GM21423 (cell line): ENCODE measurements around the gene LPP.

Source experiments
- ATAC-seq: cut with Tn5 transposase; IDR thresholded peaks from one replicate; pipeline ENCODE4 v1.9.1; 2021; ENCODE audit warnings: mild to moderate bottlenecking, moderate library complexity; ENCODE audit not compliant: unreplicated experiment

The LPP gene

DNA sequence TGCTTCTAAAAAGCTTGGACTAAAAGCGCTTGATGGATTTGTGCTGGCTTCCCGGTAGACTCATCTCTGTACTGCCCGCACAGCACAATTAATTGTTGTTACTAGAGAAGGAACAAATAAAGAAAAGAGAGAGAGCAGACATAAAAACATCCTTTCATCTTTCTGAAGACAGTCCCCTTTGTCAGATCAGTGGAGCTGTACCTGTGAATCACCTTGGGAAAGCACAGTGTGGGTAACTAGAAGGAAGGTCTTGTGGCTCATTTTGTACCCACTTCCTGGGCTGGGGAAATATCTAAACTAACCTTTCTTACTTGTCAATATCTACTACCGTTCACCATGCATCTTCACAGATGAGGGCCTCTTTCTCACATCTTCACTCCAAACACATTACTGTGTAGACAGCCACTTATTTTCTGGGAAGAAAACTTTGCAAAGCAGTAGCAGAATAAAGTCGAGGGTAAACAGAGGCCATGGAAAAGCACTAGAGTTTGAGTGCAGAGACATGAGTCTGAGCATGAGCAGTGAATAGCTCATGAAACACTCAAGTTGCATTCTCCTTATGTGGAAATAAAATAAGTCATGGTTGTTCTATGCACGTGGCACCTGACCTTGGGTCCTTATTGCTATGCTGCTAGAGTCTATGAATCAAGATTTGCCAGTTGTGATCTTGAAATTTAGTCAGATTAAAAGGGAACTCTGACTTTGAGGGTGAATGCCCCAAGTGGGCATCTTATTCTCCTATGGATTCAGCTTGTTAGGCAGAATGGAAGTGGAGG is 169.3 kb downstream of the LPP start:
- ATAC-seq, result no peak

DNA sequence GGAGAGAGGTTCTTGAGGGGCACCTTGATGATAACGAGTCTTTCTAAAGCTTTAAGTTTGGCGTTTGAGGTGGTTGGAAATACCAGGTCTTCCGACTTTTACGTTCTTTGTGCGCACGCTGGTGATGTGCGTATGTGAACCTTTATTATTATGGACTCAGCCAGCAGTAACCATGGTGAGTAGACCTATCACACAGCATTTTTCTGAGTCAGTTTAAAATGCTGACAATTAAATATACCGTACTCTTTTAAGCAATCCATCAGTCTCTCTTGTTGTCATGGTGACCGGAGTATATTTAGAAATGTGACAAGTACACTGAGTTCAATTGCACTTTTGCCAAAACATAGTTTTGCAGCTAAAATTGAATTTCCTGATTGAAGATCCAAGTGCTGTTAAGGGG is 172.2 kb downstream of the LPP start:
- ATAC-seq, result no peak

DNA sequence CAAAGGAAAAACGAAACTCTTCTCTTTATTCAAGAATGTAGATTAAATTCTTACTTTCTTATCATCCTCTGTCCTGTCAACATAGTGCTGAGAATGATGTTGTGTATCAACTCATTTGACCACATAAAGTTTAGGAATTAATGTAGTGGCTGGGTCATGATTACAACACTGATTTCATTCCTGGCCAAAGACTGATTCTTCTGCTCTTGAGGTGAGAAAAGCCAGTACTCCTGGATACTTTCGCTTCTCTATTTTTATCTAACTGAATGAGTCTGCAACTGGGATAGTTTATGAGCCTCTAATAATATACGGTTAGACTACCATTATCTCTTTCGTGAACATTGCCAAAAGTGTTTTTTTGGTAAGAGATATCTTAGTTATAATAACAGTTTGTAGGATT is 173.0 kb downstream of the LPP start:
- ATAC-seq, result no peak

DNA sequence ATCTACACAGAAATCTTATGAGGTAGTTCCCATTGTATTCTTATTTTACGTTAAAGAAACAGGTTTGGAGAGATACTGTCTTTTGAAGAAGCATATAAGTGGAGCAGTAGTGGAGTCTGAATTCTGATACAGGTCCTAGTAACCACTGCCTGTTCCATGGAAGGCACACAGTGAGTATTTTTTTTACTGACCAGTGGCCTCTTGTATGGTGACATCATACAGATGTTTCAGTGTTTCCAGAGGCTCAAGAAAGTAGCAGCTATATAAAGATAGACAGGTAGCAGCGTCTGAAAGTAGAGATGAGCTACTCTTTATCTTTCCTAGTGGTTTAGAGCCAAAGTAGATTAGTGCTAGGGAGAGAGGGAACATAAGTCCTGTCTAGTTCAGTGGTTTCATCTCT is 173.5 kb downstream of the LPP start:
- ATAC-seq, result no peak

DNA sequence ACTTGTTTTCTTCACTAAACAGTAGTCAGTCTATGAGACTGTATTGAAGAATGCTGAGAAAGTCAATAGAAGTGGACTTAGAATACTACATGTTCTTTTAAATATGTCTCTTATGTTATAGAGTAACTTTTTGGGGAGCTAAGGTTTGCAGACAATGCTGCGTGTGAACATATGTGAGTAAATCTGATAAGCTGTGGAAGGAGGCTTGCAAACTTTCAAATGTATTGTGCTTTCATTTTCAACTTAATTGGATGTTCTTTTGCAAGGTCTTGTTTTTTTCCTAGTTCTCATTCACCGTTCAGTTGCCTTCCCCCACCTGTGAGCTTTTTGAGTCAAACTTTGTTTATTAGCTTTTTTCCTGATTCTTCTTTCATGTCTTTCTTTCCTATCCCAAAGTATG is 176.2 kb downstream of the LPP start:
- ATAC-seq, result no peak

DNA sequence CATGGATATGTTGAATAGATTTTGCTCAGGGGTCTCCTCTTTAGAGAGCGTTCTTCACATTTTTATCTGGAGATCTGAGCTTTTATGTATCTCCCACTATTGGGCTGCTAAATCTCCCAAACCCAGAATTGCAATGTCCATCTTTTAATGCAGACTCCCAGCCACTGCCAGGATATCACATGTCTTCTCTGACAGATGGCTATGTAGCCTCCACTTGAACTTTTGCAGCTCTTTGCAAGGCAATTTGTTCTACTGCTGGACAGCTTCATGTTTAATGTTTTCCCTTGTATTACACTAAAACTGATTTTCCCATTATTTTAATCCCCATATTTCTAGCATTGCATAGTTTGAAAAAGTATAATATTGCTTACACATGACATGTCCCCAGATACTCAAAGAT is 177.2 kb downstream of the LPP start:
- no peak for ATAC-seq

DNA sequence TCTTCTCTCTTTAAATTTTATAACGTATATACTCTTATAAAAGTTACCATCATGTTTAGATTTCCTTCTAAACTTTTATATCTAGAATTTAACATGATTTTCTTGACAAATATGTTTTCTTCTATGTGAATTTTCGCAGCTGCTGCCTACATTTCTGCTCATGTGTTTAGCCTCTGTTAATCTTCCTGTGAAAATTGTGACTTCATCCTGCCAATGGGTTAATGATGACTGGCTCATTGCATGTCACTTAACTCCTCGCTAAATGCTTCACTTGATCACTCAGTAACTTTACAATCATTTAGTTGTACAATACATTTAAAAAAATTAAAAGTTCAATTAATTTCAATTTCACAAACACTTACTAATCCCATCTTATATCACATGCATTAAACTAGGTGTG is 178.1 kb downstream of the LPP start:
- ATAC-seq, result no peak

DNA sequence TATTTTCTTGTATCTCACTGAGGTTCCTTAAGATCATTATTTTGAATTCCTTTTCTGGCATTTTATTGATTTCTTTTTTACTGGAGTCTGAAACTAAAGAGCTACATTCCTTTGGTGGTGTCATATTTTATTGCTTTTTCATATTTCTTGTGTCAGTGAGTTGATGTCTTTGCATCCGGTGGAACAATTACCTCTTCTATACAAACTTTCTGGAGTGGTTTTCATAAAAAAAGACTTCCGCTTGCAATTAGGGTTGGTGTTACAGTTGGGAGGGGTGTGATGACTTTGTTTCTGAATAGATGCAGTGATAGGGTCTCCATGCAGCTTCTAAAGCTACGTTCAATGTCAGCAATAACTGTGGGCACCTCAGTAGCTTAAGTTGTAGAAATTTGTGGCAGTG is 181.7 kb downstream of the LPP start:
- no peak for ATAC-seq

DNA sequence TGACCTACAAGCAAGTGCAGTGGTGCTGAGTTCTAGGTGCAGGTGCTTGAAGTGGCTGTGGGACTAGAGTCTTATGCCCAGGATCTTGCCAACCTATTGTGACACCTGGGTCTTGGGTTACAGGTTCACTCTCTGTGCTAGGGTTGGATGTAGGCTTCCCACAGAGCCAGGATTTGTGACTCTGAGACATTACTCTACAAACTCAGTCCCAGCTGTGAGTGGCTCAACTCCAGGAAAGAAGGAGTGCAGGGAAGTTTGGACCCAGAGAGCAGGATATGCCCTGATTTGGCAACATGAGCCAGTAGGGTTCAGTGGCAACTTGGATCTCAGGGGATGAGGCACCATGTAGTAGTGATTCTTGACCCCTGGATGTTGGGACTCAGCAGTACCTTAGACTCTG is 182.2 kb downstream of the LPP start:
- ATAC-seq, result no peak

DNA sequence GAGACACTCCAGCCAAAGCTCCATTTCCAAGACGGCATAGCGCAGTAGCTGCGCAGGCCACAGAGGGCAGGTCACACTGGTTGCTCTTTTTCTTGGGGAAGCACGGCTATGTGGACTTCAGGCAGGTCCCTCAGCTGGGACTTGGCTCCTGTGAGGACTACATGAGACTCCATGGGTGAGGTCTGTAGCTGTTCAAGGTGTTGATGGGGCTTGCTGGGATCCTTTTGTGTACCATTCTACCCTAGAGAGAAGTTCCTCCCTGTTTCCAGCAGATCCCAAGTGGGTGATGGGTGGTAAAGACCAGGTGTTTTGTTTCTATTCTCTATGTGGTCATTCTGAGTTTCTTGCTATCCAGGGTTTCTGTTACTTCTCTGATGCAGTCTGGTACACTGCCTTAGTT is 183.3 kb downstream of the LPP start:
- no peak for ATAC-seq

DNA sequence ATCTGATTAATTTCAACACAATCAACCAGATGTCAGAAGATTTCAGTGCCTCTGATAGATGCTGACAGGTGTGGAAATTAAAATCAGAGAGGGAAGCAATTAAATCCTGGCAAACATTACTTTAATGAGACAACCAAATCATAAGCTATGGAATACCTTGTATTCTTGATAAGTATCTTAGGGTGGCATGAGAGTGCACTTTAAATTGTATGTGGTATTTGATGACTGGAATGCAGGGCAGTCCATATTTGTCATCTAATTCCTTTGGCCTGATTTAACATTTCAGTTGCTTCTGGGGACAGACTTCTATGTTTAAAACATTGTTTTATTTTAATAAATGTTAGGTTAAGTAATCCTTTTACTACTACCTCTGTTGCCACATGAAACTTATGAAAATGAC is 184.1 kb downstream of the LPP start:
- ATAC-seq, result no peak

DNA sequence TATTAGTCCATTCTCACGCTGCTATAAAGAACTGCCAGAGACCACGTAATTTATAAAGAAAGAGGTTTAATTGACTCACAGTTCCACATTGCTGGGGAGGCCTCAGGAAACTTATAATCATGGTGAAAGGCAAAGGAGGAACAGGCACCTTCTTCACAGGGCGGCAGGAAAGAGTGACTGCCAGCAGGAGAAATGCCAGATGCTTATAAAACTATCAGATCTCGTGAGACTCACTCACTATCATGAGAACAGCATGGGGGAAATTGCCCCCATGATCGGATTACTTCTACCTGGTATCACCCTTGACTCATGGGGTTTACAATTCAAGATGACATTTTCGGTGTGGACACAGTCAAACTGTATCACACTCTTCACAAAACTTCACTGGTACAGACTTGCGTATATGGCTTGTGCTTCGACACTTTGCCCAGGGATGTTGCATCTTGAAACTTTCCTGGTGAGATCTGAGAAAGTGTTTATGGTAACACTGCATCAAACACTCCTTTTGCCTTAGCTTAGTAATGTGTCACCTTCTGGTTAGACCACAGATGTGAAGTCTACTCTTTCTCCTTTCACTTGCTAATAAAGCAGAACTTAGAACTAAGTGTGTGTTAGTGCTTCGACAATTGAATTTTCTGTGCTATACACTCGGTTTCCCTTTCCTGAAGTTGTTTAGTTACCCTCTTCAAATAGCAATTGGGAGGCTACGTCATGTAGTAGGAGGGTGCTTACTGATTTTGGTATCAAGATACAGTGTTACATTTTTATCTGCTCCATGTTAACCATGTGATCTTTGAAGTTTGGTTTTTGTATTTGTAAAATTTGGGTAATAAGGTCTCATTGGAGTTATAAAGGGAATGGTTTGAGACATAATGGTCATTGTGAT is 185.7 kb downstream of the LPP start:
- ATAC-seq, result peak; percentile 79

DNA sequence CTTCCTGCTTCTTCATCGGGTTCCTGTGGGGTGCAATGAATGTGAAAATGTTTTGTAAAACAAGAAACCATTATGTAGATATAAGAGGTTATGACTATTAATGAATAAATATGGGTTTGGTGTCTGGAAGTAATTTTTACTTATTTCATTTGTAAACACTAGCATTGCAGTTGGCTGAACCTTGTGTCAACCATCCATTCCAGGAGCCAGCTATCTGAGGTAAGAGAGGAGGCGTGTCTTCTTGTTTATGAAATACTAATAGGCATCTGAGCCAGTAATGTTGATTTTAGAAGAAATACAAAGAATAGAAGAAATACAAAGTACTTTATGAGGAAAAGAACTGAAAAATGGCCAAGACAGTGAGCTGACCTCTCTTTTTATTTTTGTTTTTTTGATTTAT is 187.5 kb downstream of the LPP start:
- no peak for ATAC-seq

DNA sequence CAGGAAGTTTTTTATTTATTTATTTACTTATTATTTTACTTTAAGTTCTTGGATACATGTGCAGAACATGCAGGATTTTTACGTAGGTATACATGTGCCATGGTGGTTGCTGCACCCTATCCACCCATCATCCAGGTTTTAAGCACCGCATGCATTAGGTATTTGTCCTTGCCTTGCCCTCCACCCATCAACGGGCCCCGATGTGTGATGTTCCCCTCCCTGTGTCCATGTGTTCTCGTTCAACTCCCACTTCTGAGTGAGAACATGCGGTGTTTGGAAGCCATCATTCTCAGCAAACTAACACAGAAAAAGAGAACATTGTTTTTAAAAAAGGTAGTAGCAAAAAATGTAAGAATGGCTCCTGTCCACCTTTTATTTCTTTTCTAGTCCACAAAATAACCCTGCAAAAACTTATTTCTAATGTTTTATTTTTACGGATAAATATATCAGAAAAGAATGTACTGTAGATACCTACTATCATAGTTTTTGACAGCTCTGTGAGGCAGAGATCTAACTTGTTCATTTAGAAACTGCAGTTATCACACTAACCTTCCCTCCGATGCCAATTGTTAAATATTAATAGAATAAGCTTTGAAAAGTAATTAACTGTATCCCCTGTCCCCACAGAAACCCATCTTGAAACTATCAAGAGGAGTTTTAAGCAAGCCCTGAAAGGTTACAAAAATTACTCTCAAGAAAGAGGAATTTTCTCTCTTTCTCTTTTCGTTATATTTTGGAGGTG is 189.2 kb downstream of the LPP start:
- peak; percentile 61 for ATAC-seq

DNA sequence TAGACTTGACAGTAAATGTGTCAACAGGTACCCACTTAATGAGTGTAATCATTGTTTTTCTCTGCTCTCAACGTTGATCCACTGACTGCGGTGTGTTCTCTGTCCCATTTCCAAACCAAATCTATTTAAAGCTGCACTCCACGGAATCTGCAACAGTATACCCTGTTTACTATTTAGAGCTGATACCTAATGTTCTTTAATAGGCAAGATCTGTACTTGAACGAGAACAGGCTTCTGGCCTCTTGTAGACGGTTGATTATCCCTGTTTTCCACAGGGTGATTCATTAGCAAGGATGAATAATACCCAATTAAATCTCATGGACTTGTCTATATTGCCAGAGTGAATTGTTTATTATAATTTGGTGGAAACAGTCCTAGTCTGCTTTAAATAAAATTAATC is 189.9 kb downstream of the LPP start:
- ATAC-seq, result no peak

DNA sequence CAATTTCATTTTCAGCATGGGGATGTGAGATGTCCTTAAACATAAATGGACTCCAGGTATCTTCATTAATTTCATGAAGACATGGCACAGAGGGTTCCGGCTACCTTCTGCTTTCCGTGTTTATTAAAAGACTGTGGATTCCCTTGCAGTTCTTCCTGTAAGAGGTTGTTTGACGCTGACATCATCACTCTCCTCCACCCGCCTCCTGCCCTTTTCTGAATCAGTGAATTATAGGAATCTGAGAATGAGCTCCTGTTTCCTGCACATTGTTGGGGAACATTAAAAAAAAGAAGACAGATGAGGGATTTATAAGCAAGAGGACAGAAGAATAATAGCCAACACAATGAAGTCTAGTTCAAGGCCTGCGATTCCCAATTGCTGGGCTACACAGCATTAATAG is 191.3 kb downstream of the LPP start:
- ATAC-seq, result no peak

DNA sequence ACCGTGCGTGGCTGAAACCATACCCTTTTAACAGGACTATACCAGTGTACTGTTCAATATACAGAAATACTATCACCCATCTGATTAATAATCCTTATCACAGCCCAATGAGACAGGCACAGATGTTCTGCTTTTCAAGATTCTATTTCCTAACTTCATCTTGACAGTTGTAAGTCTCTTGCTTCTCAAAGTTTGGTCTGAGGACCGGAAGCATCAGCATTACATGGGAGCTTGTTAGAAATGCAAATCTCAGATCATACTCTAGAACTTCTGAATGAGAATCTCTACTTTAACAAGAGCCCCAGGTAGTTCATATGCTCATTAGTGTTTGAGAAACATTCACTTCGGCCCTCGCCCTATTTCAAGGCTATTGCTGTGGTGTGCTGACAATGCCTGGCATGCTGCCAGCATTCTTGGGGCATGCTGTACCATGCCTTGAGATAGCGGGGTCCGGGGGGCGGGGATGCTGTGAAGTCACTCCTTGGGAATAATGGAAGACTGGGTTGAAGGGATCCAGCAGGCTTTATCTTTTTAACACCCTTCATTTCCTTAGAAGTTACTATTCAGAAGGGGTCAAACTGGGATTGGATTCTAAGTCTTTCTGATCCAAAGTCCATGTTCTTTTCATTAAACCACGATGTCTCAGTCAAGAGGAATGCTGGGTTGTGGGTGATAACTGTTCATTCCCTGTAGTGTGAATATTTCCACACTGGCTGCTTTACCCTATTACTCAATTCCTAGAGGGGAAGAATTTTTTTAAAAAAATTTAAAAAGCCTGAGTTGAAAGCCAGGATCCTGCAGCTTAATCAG is 194.7 kb downstream of the LPP start:
- ATAC-seq, result no peak

DNA sequence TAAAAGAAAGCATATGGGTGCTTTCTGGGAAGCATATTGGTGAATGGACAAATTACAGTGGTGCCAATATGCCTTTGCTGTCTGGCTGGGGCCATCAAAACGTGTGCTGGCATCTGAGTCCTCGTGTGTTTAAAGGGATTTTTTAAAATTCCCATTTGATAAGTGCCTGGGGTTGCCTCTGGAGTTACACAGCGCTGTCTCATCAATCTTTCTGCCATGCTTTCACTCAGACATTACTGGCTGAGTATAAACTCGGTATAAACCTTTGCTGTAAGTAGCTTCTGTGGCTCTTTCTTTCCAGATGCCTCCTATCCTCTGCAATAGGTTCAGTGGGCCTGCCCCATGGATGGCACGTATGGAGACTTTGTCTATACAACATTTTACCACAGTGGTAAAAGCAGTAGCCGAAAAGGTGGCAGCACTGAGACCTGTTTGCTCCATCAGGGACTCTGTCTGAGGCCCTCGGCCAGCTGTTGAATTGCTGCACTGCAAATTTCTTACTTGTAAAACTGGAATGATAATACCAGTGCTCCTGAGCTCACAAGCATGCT is 195.5 kb downstream of the LPP start:
- ATAC-seq, result no peak

DNA sequence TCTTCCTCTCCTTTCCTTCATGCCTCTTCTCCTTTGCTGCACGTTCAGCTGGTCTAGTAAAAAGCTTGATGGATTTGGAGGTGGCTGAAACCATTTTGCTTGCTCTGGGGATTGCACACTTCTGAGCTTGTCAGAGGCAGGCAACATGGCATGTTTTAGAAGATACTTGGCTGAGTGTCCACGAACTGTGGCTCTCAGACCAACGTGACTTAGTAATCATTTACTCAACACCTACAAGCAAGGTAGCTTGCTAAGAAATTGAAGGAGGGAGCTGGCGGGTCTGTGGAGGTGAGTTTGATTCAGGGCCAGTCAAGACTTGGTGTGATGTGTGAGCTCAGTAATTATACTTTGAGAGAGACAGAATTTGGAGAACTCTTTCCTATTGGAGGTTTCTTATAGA is 196.0 kb downstream of the LPP start:
- ATAC-seq, result no peak

DNA sequence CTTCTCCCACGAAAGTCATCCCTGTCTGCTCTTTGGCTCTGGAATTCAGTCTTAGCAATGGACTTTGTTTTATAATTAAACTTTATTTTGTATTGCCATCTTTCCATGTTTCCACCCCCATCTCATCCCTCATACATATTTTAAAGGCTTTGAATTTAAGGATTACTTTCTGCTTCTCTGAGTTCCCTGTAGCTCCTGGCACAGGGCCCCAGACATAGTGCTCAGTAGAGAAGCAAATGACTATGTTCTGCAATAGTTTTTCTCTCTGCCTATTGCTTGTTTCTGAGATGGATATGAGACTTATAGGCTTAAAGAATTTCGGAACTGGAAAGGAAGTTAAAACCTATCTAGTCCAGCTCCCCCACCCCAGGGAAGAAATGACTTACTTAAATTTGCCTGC is 197.0 kb downstream of the LPP start:
- no peak for ATAC-seq

DNA sequence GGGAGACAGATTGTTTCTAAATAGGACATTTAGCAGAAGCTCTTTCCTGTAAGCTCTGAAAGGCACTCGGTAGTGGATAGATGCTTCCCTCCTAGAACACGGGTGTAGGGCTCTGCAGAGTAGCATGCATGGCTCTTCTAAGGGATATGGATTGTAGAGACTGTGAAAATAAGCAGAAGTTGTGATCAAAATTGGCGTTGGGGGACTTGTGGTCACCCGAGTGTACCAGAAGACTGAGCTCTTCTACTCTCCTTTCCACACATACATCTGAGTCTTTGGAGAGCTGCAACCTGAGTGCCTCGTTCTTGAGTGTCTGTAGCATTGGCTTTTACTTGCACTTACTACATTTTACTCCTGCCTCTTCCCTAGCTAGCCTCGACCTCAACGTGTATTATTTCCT is 197.7 kb downstream of the LPP start:
- ATAC-seq, result no peak
